HUES64 (cell line): ENCODE results near the gene DNAH12. TPM values are rescaled to one million over a fixed set of nuclear protein-coding genes. Genes with fewer than 3 reads are reported as not detected.

Experiments
- H3K27ac ChIP-seq: 2 replicates; pipeline ENCODE4 v1.7.0; 2013; ENCODE audit warnings: low read depth, low read length, inconsistent platforms
- H3K27me3 ChIP-seq: 2 replicates; pipeline ENCODE4 v1.6.1; 2013; ENCODE audit warnings: mild to moderate bottlenecking, low read length; ENCODE audit not compliant: insufficient read depth
- H3K36me3 ChIP-seq: 2 replicates; pipeline ENCODE4 v1.6.1; 2013; ENCODE audit warnings: mild to moderate bottlenecking, low read length; ENCODE audit not compliant: insufficient read depth
- H3K4me1 ChIP-seq: 2 replicates; pipeline ENCODE4 v1.6.1; 2013; ENCODE audit warnings: mild to moderate bottlenecking, low read length, moderate library complexity; ENCODE audit not compliant: insufficient read depth
- H3K4me3 ChIP-seq: 2 replicates; pipeline ENCODE4 v1.5.1; 2013; ENCODE audit warnings: mild to moderate bottlenecking, low read length, moderate library complexity
- H3K9ac ChIP-seq: 2 replicates; pipeline ENCODE4 v1.6.1; 2013; ENCODE audit warnings: mild to moderate bottlenecking, low read depth, low read length
- H3K9me3 ChIP-seq: 2 replicates; pipeline ENCODE4 v1.6.1; 2013; ENCODE audit warnings: low read depth, low read length; ENCODE audit not compliant: insufficient read depth
- WGBS: fragments of 150-250, 120-280 bp; methylation state at CpG from one replicate; pipeline ENCODE4 v1.1.7; 2013; ENCODE audit warnings: missing lambda C conversion rate; 5-methylcytosine and 5-hydroxymethylcytosine counted together
- polyA plus RNA-seq, 2 experiments: library from polyadenylated mRNA; stranded (reverse); fragments of 50-300 nt; gene quantifications; one replicate each; pipeline ENCODE4 v1.2.3, GENCODE V29; 2013

The DNAH12 gene, protein sequence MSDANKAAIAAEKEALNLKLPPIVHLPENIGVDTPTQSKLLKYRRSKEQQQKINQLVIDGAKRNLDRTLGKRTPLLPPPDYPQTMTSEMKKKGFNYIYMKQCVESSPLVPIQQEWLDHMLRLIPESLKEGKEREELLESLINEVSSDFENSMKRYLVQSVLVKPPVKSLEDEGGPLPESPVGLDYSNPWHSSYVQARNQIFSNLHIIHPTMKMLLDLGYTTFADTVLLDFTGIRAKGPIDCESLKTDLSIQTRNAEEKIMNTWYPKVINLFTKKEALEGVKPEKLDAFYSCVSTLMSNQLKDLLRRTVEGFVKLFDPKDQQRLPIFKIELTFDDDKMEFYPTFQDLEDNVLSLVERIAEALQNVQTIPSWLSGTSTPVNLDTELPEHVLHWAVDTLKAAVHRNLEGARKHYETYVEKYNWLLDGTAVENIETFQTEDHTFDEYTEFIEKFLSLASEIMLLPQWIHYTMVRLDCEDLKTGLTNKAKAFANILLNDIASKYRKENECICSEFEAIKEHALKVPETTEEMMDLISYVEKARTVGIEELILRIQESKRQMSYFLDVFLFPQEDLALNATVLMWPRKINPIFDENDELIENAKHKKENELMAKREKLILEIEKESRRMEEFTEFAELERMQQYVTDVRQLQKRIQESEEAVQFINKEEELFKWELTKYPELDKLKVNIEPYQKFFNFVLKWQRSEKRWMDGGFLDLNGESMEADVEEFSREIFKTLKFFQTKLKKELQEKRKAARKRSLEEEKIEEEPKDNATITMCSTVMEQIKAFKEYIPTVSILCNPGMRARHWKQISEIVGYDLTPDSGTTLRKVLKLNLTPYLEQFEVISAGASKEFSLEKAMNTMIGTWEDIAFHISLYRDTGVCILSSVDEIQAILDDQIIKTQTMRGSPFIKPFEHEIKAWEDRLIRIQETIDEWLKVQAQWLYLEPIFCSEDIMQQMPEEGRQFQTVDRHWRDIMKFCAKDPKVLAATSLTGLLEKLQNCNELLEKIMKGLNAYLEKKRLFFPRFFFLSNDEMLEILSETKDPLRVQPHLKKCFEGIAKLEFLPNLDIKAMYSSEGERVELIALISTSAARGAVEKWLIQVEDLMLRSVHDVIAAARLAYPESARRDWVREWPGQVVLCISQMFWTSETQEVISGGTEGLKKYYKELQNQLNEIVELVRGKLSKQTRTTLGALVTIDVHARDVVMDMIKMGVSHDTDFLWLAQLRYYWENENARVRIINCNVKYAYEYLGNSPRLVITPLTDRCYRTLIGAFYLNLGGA (N-terminal part only)
- under 0.01 TPM for polyA plus RNA-seq (2013, experiment 1 of 2)
- polyA plus RNA-seq (2013, experiment 2 of 2) = 0.06 TPM

DNA sequence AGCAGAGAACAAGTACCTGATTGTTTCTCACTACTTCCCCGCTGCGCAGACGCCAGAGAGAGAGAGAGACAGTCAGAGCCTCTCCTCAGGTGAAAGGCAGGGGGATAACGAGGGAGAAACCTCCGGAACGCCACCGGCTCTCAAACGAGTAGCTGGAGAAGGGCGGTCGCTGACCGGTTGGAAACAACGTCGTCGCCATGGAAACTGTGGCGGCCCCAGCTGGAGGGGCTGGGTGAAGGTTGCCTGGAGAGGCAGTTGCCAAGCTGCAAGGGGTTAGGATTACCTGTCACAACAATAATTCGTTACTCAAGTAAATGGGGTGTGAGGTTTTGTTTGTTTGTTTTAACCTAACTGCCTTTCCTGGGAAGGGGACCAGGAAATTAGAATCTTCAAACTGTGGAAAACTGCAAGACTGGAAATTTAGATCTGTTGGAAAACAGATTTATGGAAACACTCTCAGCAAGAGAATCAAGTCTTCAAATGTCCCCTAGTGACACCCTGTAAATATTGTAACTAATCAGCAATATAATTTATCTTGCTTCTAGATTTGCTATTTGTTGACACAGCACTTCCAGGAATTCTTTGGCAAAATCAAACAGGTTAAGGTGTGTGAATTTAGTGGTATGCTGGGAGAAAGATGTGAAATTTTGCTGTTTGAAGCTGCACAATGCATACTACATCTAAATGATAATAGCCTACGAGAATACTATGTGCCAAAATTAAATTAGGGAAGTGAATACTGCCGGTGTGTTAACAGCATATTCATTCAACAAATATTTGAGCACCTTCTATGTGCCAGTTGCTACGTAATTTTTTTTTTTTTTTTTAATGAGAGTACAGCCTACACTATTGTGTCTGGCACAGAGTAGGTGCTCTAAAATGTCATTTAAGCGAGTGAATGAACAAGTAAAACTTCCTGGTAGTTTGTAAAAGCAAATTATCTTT lies at the start of gene DNAH12:
Gene DNAH12, minus strand, starts transcription at position 164 of the 945 bp plus-strand sequence. CDS start 1,474 bp downstream, outside the sequence.
- H3K4me3 ChIP-seq = peak within 1 kb of the TSS; percentile 10
- no peaks in the 10 kb centered on the region for H3K27me3 ChIP-seq
- peaks cover 6% of the 10 kb centered on the region; the same call in 1 of the 2 replicates for H3K4me1 ChIP-seq
- no peaks in the 10 kb centered on the region for H3K9me3 ChIP-seq
- H3K9ac ChIP-seq = no peak within 1 kb of the TSS
- no peaks in the 10 kb centered on the region for H3K36me3 ChIP-seq
- H3K27ac ChIP-seq = peak within 1 kb of the TSS; percentile 16; the same call in 1 of the 2 replicates
- 2% methylated on average over 16 of the region's 20 CpGs for WGBS

DNA sequence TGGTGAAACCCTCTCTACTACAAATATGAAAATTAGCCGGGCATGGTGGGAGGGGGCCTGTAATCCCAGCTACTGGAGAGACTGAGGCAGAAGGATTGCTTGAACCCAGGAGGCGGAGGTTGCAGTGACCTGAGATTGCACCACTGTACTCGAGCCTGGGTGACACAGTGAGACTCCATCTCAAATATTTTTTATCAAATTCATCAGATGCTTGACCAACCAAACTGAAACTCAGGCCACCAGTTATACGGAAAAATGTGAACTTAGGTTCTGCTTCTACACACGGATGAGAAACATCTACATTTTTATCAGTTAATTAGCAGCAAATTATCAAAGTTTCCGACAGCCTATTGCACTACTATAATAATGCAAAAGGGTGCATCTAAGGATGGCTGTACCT lies 48.2 kb upstream of the DNAH12 start:
- no peak overlapping the region for H3K9ac ChIP-seq
- no peaks in the 10 kb centered on the region for H3K9me3 ChIP-seq
- H3K27me3 ChIP-seq = no peaks in the 10 kb centered on the region
- peaks cover 39% of the 10 kb centered on the region for H3K36me3 ChIP-seq
- H3K4me3 ChIP-seq = no peak overlapping the region
- 80% methylated on average over 6 of the region's 6 CpGs for WGBS
- peaks cover 7% of the 10 kb centered on the region; the same call in 1 of the 2 replicates for H3K4me1 ChIP-seq
- H3K27ac ChIP-seq = no peak overlapping the region

DNA sequence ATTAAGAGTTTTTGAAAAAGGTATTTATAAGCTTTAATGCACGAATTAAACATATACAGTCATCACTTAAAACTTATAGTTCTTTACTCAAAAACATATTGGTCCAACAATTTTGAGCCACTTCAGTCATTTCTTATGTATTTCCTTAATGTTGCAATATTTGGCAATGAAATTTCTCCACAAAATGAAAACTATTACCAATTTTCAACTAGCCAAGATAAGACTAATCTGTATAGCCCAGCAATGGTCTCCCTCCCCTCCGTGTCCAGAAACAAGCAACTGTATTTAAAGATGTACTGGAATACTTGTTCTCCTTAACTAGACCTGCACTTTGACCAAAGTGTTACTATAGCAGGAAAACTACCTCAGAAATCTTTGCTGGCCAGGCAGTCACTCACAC lies 43.8 kb upstream of the DNAH12 start:
- H3K36me3 ChIP-seq = peaks cover 37% of the 10 kb centered on the region
- H3K4me1 ChIP-seq = no peaks in the 10 kb centered on the region
- 100% methylated on average over 1 of the region's 2 CpGs for WGBS
- H3K9ac ChIP-seq = no peak overlapping the region
- no peaks in the 10 kb centered on the region for H3K27me3 ChIP-seq
- no peak overlapping the region for H3K4me3 ChIP-seq
- H3K9me3 ChIP-seq = no peaks in the 10 kb centered on the region
- H3K27ac ChIP-seq = no peak overlapping the region

DNA sequence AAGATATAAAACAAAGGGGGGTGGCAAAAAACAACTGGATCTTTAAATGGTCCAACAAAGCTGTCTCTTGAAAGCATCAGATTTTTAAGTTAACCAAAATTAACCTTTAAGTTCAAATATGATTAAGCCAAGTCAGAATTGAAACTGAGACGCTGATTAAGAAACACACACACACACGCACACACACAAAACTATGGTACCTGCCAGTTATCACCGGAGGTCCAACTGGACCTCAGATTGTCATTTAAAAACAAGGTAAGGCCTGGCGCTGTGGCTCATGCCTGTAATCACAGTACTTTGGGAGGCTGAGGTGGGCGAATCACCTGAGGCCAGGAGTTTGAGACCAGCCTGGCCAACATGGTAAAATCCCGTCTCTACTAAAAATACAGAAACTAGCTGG lies 42.6 kb upstream of the DNAH12 start:
- WGBS = 80% methylated on average over 6 of the region's 6 CpGs
- H3K27ac ChIP-seq = no peak overlapping the region
- no peaks in the 10 kb centered on the region for H3K27me3 ChIP-seq
- peaks cover 38% of the 10 kb centered on the region for H3K36me3 ChIP-seq
- no peak overlapping the region for H3K9ac ChIP-seq
- H3K9me3 ChIP-seq = no peaks in the 10 kb centered on the region
- no peaks in the 10 kb centered on the region for H3K4me1 ChIP-seq
- no peak overlapping the region for H3K4me3 ChIP-seq

DNA sequence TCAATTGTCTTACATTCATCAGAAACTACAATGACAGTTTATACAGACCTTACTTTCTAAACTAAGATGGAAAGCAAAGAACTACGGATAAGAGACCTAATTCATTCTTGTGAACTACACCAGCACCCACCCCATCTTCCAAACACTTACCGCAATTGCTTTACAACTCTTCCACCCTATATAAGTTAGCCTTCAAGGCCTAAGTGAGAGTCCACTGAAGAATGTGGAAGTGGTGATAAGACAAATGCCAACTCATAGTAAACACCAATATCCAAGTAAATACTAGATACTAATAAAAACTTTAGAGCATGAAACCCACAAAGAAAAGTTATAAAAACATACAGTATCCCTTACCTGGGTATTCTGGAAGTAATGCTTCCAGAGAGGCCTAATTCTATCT lies 39.4 kb upstream of the DNAH12 start:
- Histone ChIP-seq H3K9ac (no peak overlapping the region), H3K36me3 (peaks cover 62% of the 10 kb centered on the region), H3K4me1 (no peaks in the 10 kb centered on the region), H3K9me3 (no peaks in the 10 kb centered on the region), H3K27me3 (no peaks in the 10 kb centered on the region), H3K27ac (no peak overlapping the region), H3K4me3 (no peak overlapping the region)
- 96% methylated on average over 2 of the region's 2 CpGs for WGBS

DNA sequence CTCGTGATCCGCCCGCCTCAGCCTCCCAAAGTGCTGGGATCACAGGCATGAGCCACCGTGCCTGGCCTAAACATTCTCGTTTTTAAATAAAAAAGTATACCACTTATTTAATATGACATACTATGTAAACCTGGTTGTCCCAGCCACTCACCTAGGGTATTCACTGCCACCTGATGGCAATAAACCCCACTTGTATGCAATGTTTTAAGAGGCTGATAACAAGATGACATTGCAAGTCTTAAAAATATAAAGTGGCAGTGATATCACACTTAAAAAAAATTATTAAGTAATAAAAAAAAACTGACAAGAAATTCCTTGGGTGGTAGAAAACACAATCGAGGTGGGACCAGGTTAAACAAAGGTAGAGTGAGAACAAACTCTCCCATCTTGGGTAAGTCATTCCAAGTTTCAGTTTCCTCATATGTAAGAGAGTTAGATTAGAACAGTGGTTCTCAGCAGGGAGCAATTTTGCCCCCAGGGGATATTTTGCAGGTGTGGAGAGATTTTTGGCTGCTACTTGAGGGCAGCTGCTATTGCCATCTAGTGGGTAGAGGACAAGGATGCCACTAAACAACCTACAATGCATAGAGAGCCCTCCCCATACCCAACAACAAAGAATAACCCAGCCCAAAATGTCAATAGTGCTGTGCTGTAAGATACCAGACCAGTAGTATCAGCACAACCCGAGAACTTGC lies 38.5 kb upstream of the DNAH12 start:
- Histone ChIP-seq H3K27me3 (no peaks in the 10 kb centered on the region), H3K27ac (no peak overlapping the region), H3K4me3 (no peak overlapping the region), H3K9ac (no peak overlapping the region), H3K36me3 (peaks cover 70% of the 10 kb centered on the region), H3K4me1 (no peaks in the 10 kb centered on the region), H3K9me3 (no peaks in the 10 kb centered on the region)
- WGBS = 98% methylated on average over 7 of the region's 7 CpGs

DNA sequence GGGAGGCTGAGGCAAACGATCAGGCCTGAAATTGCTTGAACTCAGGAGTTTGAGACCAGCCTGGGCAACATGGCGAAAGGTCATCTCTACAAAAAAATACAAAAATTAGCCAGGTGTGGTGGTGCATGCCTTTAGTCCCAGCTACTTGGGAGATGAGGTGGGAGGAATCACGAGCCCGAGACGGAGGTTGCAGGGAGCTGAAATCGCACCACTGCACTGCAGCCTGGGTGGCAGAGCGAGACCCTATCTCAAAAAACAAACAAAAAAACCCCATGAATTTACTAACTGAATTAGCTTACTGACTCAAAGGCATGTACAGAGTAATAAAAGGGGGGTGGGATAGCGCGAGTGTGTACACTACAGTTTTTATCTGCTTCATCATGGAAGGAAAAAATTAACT lies 33.7 kb upstream of the DNAH12 start:
- Histone ChIP-seq H3K27ac (no peak overlapping the region), H3K9ac (no peak overlapping the region), H3K4me1 (no peaks in the 10 kb centered on the region), H3K9me3 (no peaks in the 10 kb centered on the region), H3K36me3 (peaks cover 95% of the 10 kb centered on the region), H3K4me3 (no peak overlapping the region), H3K27me3 (no peaks in the 10 kb centered on the region)
- 96% methylated on average over 9 of the region's 9 CpGs for WGBS

DNA sequence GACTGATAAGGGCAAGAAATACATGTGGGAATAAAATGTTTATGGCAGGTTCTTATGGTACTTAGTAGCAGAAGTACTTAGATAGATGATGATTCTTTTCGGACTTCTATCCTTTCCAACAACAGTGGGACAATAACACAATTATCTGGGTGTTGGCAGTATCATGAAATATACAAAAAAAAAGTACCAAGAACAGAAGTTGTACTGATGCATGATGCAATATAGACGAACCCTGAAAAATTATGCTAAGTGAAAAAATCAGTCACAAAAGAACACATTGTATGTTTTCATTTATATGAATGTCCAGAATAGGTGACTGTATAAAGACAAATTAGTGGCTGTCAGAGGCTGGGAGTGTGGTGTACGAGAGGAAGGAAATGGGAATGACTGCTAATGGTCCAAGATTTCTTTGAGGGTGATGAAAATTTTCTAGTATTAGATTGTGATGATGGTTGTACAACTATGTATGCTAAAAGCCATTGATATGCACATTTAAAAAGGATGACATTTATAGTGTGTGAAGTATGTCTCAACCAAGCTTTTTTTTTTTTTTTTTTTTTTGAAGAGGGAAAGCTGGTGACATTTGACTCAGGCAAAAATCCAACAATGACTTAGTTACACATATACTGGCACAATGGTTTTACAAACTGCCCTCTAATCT lies 32.0 kb upstream of the DNAH12 start:
- 98% methylated on average over 2 of the region's 3 CpGs for WGBS
- Histone ChIP-seq H3K4me1 (no peaks in the 10 kb centered on the region), H3K36me3 (peaks cover 97% of the 10 kb centered on the region), H3K9ac (no peak overlapping the region), H3K4me3 (no peak overlapping the region), H3K27me3 (no peaks in the 10 kb centered on the region), H3K27ac (no peak overlapping the region), H3K9me3 (no peaks in the 10 kb centered on the region)

DNA sequence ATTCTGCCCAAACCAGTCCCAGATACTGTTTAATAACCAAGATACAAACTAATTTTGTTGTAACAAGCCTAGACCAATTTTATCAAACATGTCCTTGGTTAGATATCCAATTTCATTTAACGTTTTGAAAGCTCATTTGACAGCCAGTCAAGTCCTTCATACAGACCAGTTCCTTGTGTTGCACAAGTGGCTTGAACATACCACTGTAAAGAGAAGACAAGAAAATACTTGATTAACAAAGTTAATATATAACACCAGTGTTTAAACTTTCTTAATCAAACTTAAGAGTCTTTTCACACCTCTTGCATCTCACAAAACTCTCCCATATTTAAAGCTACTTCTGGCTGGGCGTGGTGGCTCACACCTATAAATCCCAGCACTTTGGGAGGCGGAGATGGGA lies 28.0 kb upstream of the DNAH12 start:
- Histone ChIP-seq H3K27me3 (no peaks in the 10 kb centered on the region), H3K36me3 (peaks cover 72% of the 10 kb centered on the region), H3K4me1 (no peaks in the 10 kb centered on the region), H3K4me3 (no peak overlapping the region), H3K9me3 (no peaks in the 10 kb centered on the region), H3K9ac (no peak overlapping the region), H3K27ac (no peak overlapping the region)
- WGBS = 96% methylated on average over 3 of the region's 3 CpGs
